Measurements from ENCODE around the gene TP53AIP1. TPM values are rescaled to one million over a fixed set of nuclear protein-coding genes. Genes with fewer than 3 reads are reported as not detected.

Gene TP53AIP1
- total RNA-seq, 1 experiment from 2014 or later, result not detected

DNA sequence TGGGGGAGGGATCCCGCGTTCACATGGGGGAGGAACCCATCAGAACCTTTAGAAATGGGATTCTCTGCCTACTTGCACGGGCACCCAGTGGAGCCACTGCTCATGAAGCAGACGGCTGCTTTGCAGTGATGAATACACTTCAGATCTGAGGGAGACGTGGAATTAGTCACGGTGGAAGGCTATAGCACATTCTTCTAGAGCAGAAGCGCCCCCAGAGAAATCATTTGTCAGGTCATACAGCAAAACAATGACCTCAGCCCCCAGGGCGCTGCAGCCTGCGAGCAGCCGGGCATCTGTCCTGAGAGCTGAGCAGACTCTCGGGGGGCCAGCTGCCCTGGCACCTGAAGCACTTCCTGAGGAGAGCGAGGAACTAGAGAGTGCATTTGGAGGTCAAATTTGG, 12.7 kb downstream of the TP53AIP1 start:
- peaks cover 86% of the 10 kb centered on the region for H3K27me3 Mint-ChIP-seq (ENCODE audit: low read depth)

More for the DNA sequence above, 12.7 kb downstream of the TP53AIP1 start:
- Histone ChIP-seq H3T11ph (ENCODE audit: low read length) (no peak overlapping the region), H3K9me3 (ENCODE audit: control insufficient read depth, low read depth, low read length) (no peaks in the 10 kb centered on the region), H3K23me2 (ENCODE audit: insufficient read length, low read depth, low read length, poor library complexity, severe bottlenecking) (no peaks in the 10 kb centered on the region), H3K79me1 (ENCODE audit: insufficient read depth, low read depth, low read length, poor library complexity, severe bottlenecking) (no peaks in the 10 kb centered on the region), H2BK20ac (ENCODE audit: low read depth, low read length, poor library complexity, severe bottlenecking) (no peak overlapping the region), H4K20me1 (ENCODE audit: control insufficient read depth, insufficient read depth, insufficient read length) (no peaks in the 10 kb centered on the region), H3K56ac (ENCODE audit: insufficient read length, low read depth, low read length) (no peak overlapping the region), H4K8ac (replicated peaks; ENCODE audit: insufficient read length, low read depth, low read length) (no peak overlapping the region), H3K27ac (ENCODE audit: insufficient read length, low read depth, low read length) (no peak overlapping the region), H2BK12ac (ENCODE audit: insufficient read length, low read depth, low read length) (no peak overlapping the region), H3K4me2 (ENCODE audit: insufficient read depth, insufficient read length, low read length) (no peak overlapping the region), H3K27me3 (ENCODE audit: insufficient read depth, low read length) (peaks cover 19% of the 10 kb centered on the region; the same call in 1 of the 2 replicates), H4K5ac (ENCODE audit: insufficient read length, low read depth, low read length) (no peak overlapping the region), H2BK5ac (ENCODE audit: insufficient read length, low read length) (no peak overlapping the region), H2BK15ac (ENCODE audit: low read depth, low read length) (no peak overlapping the region), H3K4me1 (ENCODE audit: insufficient read depth, low read length) (peaks cover 13% of the 10 kb centered on the region), H2AK5ac (ENCODE audit: insufficient read length, low read length) (no peak overlapping the region), H2BK120ac (ENCODE audit: low read depth, low read length, poor library complexity, severe bottlenecking) (no peak overlapping the region), H2AFZ (ENCODE audit: low read length) (no peak overlapping the region), H3K9ac (ENCODE audit: extremely low read depth, insufficient read length, low read length) (no peak overlapping the region), H3K79me2 (ENCODE audit: insufficient read depth, low read length) (no peaks in the 10 kb centered on the region), H3K18ac (ENCODE audit: insufficient read length, low read depth, low read length) (no peak overlapping the region), H3K14ac (ENCODE audit: insufficient read depth, low read length) (no peak overlapping the region), H4K91ac (ENCODE audit: insufficient read length, low read depth, low read length) (no peak overlapping the region), H3K23ac (ENCODE audit: insufficient read length, low read depth, low read length) (no peak overlapping the region), H3K4ac (ENCODE audit: low read depth, low read length) (no peak overlapping the region)
- H3K4me1 Mint-ChIP-seq, result peaks cover 41 to 46% of the 10 kb centered on the region in 2 experiments
- whole genome bisulfite sequencing (ENCODE audit: extremely low coverage, insufficient read length, low lambda C conversion rate), result no CpG with 5 or more reads among the region's 12 CpGs
- peaks cover 0 to 3% of the 10 kb centered on the region in 2 experiments; a peak in 1 of 5 replicates for H3K9me3 Mint-ChIP-seq
- no peak overlapping the region; a peak in 2 of 5 replicates for H3K4me3 Mint-ChIP-seq
- no peak for TF ChIP-seq CTCF (conservative IDR thresholded peaks at IDR 0.05)
- no peak for DNase-seq
- no peak overlapping the region for H3K27ac Mint-ChIP-seq
- H3K36me3 Mint-ChIP-seq (ENCODE audit: insufficient read depth in 1 of 3, low read depth in 3 of 3), result 0 out of 7 replicates have a peak, but pooled peaks cover 0 to 3% (median 0%) of the 10 kb centered on the region in 3 experiments
